Measurements from ENCODE around the gene ZFP14.
"Not testable (repeated sequence)": the region's sequence is repeated elsewhere in the genome, so short reads cannot be mapped to it uniquely, and the experiment has no call there.

ZFP14 gene

GRCh38 chr19:36340786-36341372 is 38.1 kb downstream of the ZFP14 start:
- Histone ChIP-seq H3K27ac (no peak overlapping the region), H3K4me3 (no peak overlapping the region)

- peak overlapping the region in 9 of 21 experiments; percentile 14 to 76 (median 51) for H3K27ac ChIP-seq
- peak overlapping the region; percentile 38 to 81 (median 65) for H3K4me3 ChIP-seq
Measured at GRCh38 chr19:36331353-36332228, 47.4 kb downstream of the ZFP14 start.

GRCh38 chr19:36330216-36330615 is 48.8 kb downstream of the ZFP14 start:
- Histone ChIP-seq H3K27ac (no peak overlapping the region), H3K4me3 (peak overlapping the region in 1 of 7 experiments; percentile 70)

GRCh38 chr19:36329534-36329933 is 49.5 kb downstream of the ZFP14 start:
- not testable (repeated sequence) for H3K4me3 ChIP-seq, H3K27ac ChIP-seq

GRCh38 chr19:36326649-36327048 is 52.4 kb downstream of the ZFP14 start:
- H3K4me3 ChIP-seq, H3K27ac ChIP-seq: not testable (repeated sequence)

GRCh38 chr19:36315164-36315563 is 63.8 kb downstream of the ZFP14 start:
- not testable (repeated sequence) for H3K27ac ChIP-seq, H3K4me3 ChIP-seq

GRCh38 chr19:36314053-36314452 is 64.9 kb downstream of the ZFP14 start:
- not testable (repeated sequence) for H3K27ac ChIP-seq, H3K4me3 ChIP-seq

GRCh38 chr19:36311098-36311760 is 67.8 kb downstream of the ZFP14 start:
- not testable (repeated sequence) for H3K27ac ChIP-seq, H3K4me3 ChIP-seq

GRCh38 chr19:36310416-36310990 is 68.5 kb downstream of the ZFP14 start:
- not testable (repeated sequence) for H3K4me3 ChIP-seq, H3K27ac ChIP-seq

GRCh38 chr19:36309759-36310158 is 69.2 kb downstream of the ZFP14 start:
- H3K27ac ChIP-seq = not testable (repeated sequence)
- H3K4me3 ChIP-seq = peak overlapping the region in 2 of 7 experiments; percentile 18

- not testable (repeated sequence) for H3K27ac ChIP-seq
- peak overlapping the region in 1 of 7 experiments; percentile 18 for H3K4me3 ChIP-seq
Measured at GRCh38 chr19:36309309-36309708, 69.7 kb downstream of the ZFP14 start.

- H3K4me3 ChIP-seq = not testable (repeated sequence)
Measured at GRCh38 chr19:36292317-36292716, 86.7 kb downstream of the ZFP14 start.

More at GRCh38 chr19:36292317-36292716, 86.7 kb downstream of the ZFP14 start:
- H3K27ac ChIP-seq = not testable (repeated sequence)

All from skin epidermis (tissue), 12 donors.